NB4 (cell line): Measurements from ENCODE around the gene USP17L25.
"Not testable (repeated sequence)": the region's sequence is repeated elsewhere in the genome, so short reads cannot be mapped to it uniquely, and the experiment has no call there.

Source experiments
- DNase-seq: peaks from one replicate; pipeline ENCODE4 v3.0.0; 2010; ENCODE audit warnings: low read depth
- H3K4me3 ChIP-seq: one replicate; pipeline ENCODE4 v1.5.1; 2011; ENCODE audit warnings: mild to moderate bottlenecking, low read depth, low read length, moderate library complexity

Gene USP17L25, protein sequence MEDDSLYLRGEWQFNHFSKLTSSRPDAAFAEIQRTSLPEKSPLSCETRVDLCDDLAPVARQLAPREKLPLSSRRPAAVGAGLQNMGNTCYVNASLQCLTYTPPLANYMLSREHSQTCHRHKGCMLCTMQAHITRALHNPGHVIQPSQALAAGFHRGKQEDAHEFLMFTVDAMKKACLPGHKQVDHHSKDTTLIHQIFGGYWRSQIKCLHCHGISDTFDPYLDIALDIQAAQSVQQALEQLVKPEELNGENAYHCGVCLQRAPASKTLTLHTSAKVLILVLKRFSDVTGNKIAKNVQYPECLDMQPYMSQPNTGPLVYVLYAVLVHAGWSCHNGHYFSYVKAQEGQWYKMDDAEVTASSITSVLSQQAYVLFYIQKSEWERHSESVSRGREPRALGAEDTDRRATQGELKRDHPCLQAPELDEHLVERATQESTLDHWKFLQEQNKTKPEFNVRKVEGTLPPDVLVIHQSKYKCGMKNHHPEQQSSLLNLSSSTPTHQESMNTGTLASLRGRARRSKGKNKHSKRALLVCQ

DNA sequence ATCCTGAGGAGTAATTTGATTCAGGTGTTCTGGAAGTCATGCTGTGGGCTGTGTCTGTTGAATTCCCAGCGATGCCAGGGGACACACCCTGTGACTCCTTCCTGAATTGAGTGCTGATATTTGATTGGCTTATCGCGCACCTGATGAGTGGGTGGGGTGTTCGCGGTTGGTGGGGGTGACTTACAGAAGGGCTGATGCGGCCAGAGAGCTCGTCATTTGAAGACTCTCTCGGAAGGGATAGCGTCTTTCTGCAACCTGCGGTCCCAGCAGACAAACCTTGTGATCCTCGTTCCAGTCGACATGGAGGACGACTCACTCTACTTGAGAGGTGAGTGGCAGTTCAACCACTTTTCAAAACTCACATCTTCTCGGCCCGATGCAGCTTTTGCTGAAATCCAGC is at the start of gene USP17L25:
USP17L25 (plus strand) TSS at position 301 of the 400 bp plus-strand sequence; CDS start at position 301, 0 bp downstream.
- H3K4me3 ChIP-seq, result not testable (repeated sequence)

DNA sequence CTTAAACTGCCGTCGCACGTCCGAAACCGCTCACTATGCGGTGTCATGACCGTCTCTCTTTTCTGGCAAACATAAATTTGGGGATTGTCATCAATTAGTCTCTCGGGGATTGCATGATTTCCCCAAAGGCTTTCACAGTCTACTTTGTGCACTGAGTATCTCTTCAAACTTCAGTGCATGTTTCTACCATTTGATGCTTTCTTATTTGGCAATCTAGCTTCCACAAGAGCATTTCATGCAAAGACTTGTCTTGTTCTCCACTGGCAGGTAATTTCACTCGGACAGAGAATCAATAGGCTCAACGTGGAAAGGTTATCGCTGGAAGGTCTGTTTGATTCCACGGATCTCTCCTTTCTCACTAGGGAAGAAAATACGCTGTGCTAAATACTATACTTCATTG is 5.5 kb upstream of the USP17L25 start:
- not testable (repeated sequence) for DNase-seq, H3K4me3 ChIP-seq

More for the DNA sequence above, at the start of gene USP17L25:
- not testable (repeated sequence) for DNase-seq

DNA sequence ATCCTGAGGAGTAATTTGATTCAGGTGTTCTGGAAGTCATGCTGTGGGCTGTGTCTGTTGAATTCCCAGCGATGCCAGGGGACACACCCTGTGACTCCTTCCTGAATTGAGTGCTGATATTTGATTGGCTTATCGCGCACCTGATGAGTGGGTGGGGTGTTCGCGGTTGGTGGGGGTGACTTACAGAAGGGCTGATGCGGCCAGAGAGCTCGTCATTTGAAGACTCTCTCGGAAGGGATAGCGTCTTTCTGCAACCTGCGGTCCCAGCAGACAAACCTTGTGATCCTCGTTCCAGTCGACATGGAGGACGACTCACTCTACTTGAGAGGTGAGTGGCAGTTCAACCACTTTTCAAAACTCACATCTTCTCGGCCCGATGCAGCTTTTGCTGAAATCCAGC is 4.8 kb upstream of the USP17L25 start, which contains the start of gene USP17L24:
USP17L24 (plus strand) TSS at position 301 of the 400 bp plus-strand sequence; CDS start at position 301, 0 bp downstream.
- H3K4me3 ChIP-seq, DNase-seq: not testable (repeated sequence)

DNA sequence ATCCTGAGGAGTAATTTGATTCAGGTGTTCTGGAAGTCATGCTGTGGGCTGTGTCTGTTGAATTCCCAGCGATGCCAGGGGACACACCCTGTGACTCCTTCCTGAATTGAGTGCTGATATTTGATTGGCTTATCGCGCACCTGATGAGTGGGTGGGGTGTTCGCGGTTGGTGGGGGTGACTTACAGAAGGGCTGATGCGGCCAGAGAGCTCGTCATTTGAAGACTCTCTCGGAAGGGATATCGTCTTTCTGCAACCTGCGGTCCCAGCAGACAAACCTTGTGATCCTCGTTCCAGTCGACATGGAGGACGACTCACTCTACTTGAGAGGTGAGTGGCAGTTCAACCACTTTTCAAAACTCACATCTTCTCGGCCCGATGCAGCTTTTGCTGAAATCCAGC is 4.6 kb downstream of the USP17L25 start, which contains the start of gene USP17L26:
USP17L26 (plus strand) TSS at position 301 of the 400 bp plus-strand sequence; CDS start at position 301, 0 bp downstream.
- not testable (repeated sequence) for H3K4me3 ChIP-seq, DNase-seq

DNA sequence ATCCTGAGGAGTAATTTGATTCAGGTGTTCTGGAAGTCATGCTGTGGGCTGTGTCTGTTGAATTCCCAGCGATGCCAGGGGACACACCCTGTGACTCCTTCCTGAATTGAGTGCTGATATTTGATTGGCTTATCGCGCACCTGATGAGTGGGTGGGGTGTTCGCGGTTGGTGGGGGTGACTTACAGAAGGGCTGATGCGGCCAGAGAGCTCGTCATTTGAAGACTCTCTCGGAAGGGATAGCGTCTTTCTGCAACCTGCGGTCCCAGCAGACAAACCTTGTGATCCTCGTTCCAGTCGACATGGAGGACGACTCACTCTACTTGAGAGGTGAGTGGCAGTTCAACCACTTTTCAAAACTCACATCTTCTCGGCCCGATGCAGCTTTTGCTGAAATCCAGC is 9.4 kb downstream of the USP17L25 start, which contains the start of gene USP17L5:
USP17L5 (plus strand) TSS at position 301 of the 400 bp plus-strand sequence; CDS start at position 301, 0 bp downstream.
- DNase-seq, H3K4me3 ChIP-seq: not testable (repeated sequence)

DNA sequence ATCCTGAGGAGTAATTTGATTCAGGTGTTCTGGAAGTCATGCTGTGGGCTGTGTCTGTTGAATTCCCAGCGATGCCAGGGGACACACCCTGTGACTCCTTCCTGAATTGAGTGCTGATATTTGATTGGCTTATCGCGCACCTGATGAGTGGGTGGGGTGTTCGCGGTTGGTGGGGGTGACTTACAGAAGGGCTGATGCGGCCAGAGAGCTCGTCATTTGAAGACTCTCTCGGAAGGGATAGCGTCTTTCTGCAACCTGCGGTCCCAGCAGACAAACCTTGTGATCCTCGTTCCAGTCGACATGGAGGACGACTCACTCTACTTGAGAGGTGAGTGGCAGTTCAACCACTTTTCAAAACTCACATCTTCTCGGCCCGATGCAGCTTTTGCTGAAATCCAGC is 14.1 kb downstream of the USP17L25 start, which contains the start of gene USP17L27:
USP17L27 (plus strand) TSS at position 301 of the 400 bp plus-strand sequence; CDS start at position 301, 0 bp downstream.
- H3K4me3 ChIP-seq, result not testable (repeated sequence)

DNA sequence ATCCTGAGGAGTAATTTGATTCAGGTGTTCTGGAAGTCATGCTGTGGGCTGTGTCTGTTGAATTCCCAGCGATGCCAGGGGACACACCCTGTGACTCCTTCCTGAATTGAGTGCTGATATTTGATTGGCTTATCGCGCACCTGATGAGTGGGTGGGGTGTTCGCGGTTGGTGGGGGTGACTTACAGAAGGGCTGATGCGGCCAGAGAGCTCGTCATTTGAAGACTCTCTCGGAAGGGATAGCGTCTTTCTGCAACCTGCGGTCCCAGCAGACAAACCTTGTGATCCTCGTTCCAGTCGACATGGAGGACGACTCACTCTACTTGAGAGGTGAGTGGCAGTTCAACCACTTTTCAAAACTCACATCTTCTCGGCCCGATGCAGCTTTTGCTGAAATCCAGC is 18.9 kb downstream of the USP17L25 start, which contains the start of gene USP17L28:
USP17L28 (plus strand) TSS at position 301 of the 400 bp plus-strand sequence; CDS start at position 301, 0 bp downstream.
- DNase-seq, H3K4me3 ChIP-seq: not testable (repeated sequence)

More for the DNA sequence above, 14.1 kb downstream of the USP17L25 start, which contains the start of gene USP17L27:
- not testable (repeated sequence) for DNase-seq

DNA sequence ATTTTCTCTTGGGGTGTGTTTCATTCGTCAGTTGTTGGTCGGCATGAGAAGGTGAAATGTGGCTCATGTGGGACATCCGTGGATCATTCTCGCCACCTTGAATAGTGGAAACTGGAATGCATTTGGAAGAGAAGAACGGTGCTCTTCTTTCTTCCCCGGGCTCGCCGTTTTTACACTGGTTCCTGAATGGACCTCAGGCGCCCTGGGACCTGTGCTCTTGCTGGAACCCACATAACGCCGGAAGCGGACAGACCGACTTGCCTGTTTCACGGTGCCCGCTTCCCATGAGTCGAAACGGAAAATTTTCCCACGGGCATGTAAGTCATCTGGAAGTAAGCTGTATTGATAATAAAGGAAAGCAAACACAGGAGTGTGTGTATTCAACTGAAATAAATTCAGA is 21.2 kb downstream of the USP17L25 start:
- H3K4me3 ChIP-seq, DNase-seq: not testable (repeated sequence)

DNA sequence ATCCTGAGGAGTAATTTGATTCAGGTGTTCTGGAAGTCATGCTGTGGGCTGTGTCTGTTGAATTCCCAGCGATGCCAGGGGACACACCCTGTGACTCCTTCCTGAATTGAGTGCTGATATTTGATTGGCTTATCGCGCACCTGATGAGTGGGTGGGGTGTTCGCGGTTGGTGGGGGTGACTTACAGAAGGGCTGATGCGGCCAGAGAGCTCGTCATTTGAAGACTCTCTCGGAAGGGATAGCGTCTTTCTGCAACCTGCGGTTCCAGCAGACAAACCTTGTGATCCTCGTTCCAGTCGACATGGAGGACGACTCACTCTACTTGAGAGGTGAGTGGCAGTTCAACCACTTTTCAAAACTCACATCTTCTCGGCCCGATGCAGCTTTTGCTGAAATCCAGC is 23.6 kb downstream of the USP17L25 start, which contains the start of gene USP17L29:
USP17L29 (plus strand) TSS at position 301 of the 400 bp plus-strand sequence; CDS start at position 301, 0 bp downstream.
- H3K4me3 ChIP-seq, DNase-seq: not testable (repeated sequence)

DNA sequence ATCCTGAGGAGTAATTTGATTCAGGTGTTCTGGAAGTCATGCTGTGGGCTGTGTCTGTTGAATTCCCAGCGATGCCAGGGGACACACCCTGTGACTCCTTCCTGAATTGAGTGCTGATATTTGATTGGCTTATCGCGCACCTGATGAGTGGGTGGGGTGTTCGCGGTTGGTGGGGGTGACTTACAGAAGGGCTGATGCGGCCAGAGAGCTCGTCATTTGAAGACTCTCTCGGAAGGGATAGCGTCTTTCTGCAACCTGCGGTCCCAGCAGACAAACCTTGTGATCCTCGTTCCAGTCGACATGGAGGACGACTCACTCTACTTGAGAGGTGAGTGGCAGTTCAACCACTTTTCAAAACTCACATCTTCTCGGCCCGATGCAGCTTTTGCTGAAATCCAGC is 33.1 kb downstream of the USP17L25 start, which contains the start of gene USP17L30:
USP17L30 (plus strand) TSS at position 301 of the 400 bp plus-strand sequence; CDS start at position 301, 0 bp downstream.
- H3K4me3 ChIP-seq, DNase-seq: not testable (repeated sequence)

DNA sequence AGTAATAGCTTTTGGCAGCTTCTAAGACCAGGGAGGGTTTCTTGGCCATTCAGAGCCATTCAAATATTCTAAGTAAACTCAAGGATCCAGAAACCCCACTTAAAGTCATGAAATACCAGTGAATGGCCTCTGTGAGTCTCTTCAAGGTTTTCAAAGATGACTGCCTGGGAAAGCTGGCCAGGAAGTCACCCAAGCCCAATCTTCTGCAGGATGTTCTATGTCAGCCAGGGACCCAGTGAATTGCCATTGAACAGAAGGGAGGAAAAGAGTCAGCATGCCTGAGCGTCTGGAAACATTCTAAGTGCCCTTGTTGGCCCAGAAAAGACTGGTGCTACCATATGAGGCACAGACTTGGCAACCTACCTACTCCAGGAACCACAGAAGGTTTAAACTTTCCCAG is 50.2 kb downstream of the USP17L25 start:
- not testable (repeated sequence) for DNase-seq, H3K4me3 ChIP-seq
